ENCODE data around the gene OR8G5. TPM values are rescaled to one million over a fixed set of nuclear protein-coding genes. Genes with fewer than 3 reads are reported as not detected.

The OR8G5 gene
- total RNA-seq, 4 donors from 2014 or later = not detected

- Histone ChIP-seq H3K27me3 (no peaks in the 10 kb centered on the region), H3K36me3 (no peaks in the 10 kb centered on the region), H3K4me3 (no peak overlapping the region), H3K4me1 (no peaks in the 10 kb centered on the region), H3K27ac (no peak overlapping the region), H3K9me3 (no peaks in the 10 kb centered on the region)
- no peak for TF ChIP-seq EP300 (IDR thresholded peaks at IDR 0.05)
- no peak for DNase-seq (ENCODE audit: low spot score in 2 of 2)
These were observed 50.9 kb downstream of the OR8G5 start for GRCh38 chr11:124307093-124307492.

- Histone ChIP-seq H3K27me3 (no peaks in the 10 kb centered on the region), H3K36me3 (no peaks in the 10 kb centered on the region), H3K27ac (no peak overlapping the region), H3K4me3 (no peak overlapping the region), H3K4me1 (no peaks in the 10 kb centered on the region), H3K9me3 (no peaks in the 10 kb centered on the region)
- no peak for DNase-seq (ENCODE audit: low spot score in 2 of 2)
- no peak for TF ChIP-seq POLR2A (IDR thresholded peaks at IDR 0.05)
These were observed 54.5 kb downstream of the OR8G5 start for GRCh38 chr11:124310721-124311120.

- Histone ChIP-seq H3K9me3 (no peaks in the 10 kb centered on the region), H3K27ac (no peak overlapping the region), H3K27me3 (no peaks in the 10 kb centered on the region), H3K4me1 (no peaks in the 10 kb centered on the region), H3K36me3 (no peaks in the 10 kb centered on the region), H3K4me3 (no peak overlapping the region)
- no peak for DNase-seq (ENCODE audit: low spot score in 2 of 2)
- TF ChIP-seq EP300 (IDR thresholded peaks at IDR 0.05) = no peak
- TF ChIP-seq POLR2A (IDR thresholded peaks at IDR 0.05) = no peak
- no peak for TF ChIP-seq CTCF (IDR thresholded peaks at IDR 0.05)
- 82 to 86% methylated on average over 5 of the region's 5 CpGs for WGBS, 2 donors
These were observed 55.1 kb downstream of the OR8G5 start for GRCh38 chr11:124311269-124311668.

- no peak overlapping the region for H3K27ac ChIP-seq
- TF ChIP-seq POLR2A (IDR thresholded peaks at IDR 0.05) (no peak), EP300 (IDR thresholded peaks at IDR 0.05) (no peak), CTCF (IDR thresholded peaks at IDR 0.05) (no peak)
- H3K4me1 ChIP-seq = no peaks in the 10 kb centered on the region
- H3K36me3 ChIP-seq = no peaks in the 10 kb centered on the region
- H3K9me3 ChIP-seq = no peaks in the 10 kb centered on the region
- no peak overlapping the region for H3K4me3 ChIP-seq
- DNase-seq (ENCODE audit: low spot score in 2 of 2) = no peak
- H3K27me3 ChIP-seq = no peaks in the 10 kb centered on the region
These were observed 55.5 kb downstream of the OR8G5 start for GRCh38 chr11:124311670-124312069.

- 89 to 90% methylated on average over 4 of the region's 4 CpGs for WGBS, 2 donors
- H3K4me1 ChIP-seq = no peaks in the 10 kb centered on the region
- TF ChIP-seq POLR2A (IDR thresholded peaks at IDR 0.05) (no peak), CTCF (IDR thresholded peaks at IDR 0.05) (no peak), EP300 (IDR thresholded peaks at IDR 0.05) (no peak)
These were observed 57.0 kb downstream of the OR8G5 start for GRCh38 chr11:124313131-124313530.

GRCh38 chr11:124313849-124314248 lies 57.7 kb downstream of the OR8G5 start, which contains the start of gene OR8D1:
Gene OR8D1 (minus strand): TSS chr11:124313949. CDS start chr11:124310766, 3,183 bp downstream.
- no peaks in the 10 kb centered on the region for H3K27me3 ChIP-seq

More at GRCh38 chr11:124313131-124313530, 57.0 kb downstream of the OR8G5 start:
- no peaks in the 10 kb centered on the region for H3K9me3 ChIP-seq
- no peaks in the 10 kb centered on the region for H3K27me3 ChIP-seq
- H3K27ac ChIP-seq = no peak overlapping the region
- DNase-seq (ENCODE audit: low spot score in 2 of 2) = no peak
- no peaks in the 10 kb centered on the region for H3K36me3 ChIP-seq
- H3K4me3 ChIP-seq = no peak overlapping the region

More at GRCh38 chr11:124313849-124314248, 57.7 kb downstream of the OR8G5 start, which contains the start of gene OR8D1:
- WGBS, 2 donors = 82 to 88% methylated on average over 2 of the region's 2 CpGs
- Histone ChIP-seq H3K4me1 (no peaks in the 10 kb centered on the region), H3K4me3 (no peak within 1 kb of the TSS), H3K9me3 (no peaks in the 10 kb centered on the region), H3K27ac (no peak within 1 kb of the TSS), H3K36me3 (no peaks in the 10 kb centered on the region)
- TF ChIP-seq CTCF (IDR thresholded peaks at IDR 0.05) (no peak), POLR2A (IDR thresholded peaks at IDR 0.05) (no peak)
- no peak for DNase-seq (ENCODE audit: low spot score in 2 of 2)
